ENCODE data around the gene C2orf81.

Gene C2orf81

GRCh38 chr2:74368499-74368898 is 52.9 kb downstream of the C2orf81 start:
- no peak for DNase-seq (ENCODE audit: low read depth, low spot score)
- H3K9me3 ChIP-seq (ENCODE audit: low read depth, low read length): no peaks in the 10 kb centered on the region
- TF ChIP-seq EZH2 (IDR thresholded peaks at IDR 0.05) (no peak), FOXP2 (optimal IDR thresholded peaks at IDR 0.05; ENCODE audit: control extremely low read depth, extremely low read length, insufficient read depth) (no peak), POLR2AphosphoS5 (IDR thresholded peaks at IDR 0.05; ENCODE audit: borderline replicate concordance, low read depth, low read length) (no peak)
- no peak overlapping the region for H3K9ac ChIP-seq (ENCODE audit: insufficient read length)
- peaks cover 76% of the 10 kb centered on the region for H3K36me3 ChIP-seq (ENCODE audit: insufficient read depth, low read length)
- no peak overlapping the region for H3K4me3 ChIP-seq
- H3K27ac ChIP-seq: no peak overlapping the region

GRCh38 chr2:74367789-74368188 is 53.6 kb downstream of the C2orf81 start:
- H3K4me3 ChIP-seq: no peak overlapping the region
- no peaks in the 10 kb centered on the region for H3K9me3 ChIP-seq (ENCODE audit: low read depth, low read length)
- H3K36me3 ChIP-seq (ENCODE audit: insufficient read depth, low read length): peaks cover 83% of the 10 kb centered on the region
- TF ChIP-seq EZH2 (IDR thresholded peaks at IDR 0.05) (no peak), FOXP2 (optimal IDR thresholded peaks at IDR 0.05; ENCODE audit: control extremely low read depth, extremely low read length, insufficient read depth) (no peak), POLR2AphosphoS5 (IDR thresholded peaks at IDR 0.05; ENCODE audit: borderline replicate concordance, low read depth, low read length) (no peak)
- no peak overlapping the region for H3K9ac ChIP-seq (ENCODE audit: insufficient read length)
- no peak for DNase-seq (ENCODE audit: low read depth, low spot score)
- H3K27ac ChIP-seq: no peak overlapping the region

GRCh38 chr2:74366036-74366435 is 55.4 kb downstream of the C2orf81 start:
- Histone ChIP-seq H3K27ac (no peak overlapping the region), H3K4me3 (no peak overlapping the region), H3K9me3 (ENCODE audit: low read depth, low read length) (no peaks in the 10 kb centered on the region), H3K9ac (ENCODE audit: insufficient read length) (no peak overlapping the region), H3K36me3 (ENCODE audit: insufficient read depth, low read length) (peaks cover 98% of the 10 kb centered on the region)
- TF ChIP-seq POLR2AphosphoS5 (IDR thresholded peaks at IDR 0.05; ENCODE audit: borderline replicate concordance, low read depth, low read length) (no peak), FOXP2 (optimal IDR thresholded peaks at IDR 0.05; ENCODE audit: control extremely low read depth, extremely low read length, insufficient read depth) (no peak), EZH2 (IDR thresholded peaks at IDR 0.05) (no peak)
- no peak for DNase-seq (ENCODE audit: low read depth, low spot score)

- H3K36me3 ChIP-seq (ENCODE audit: insufficient read depth, low read length): peaks cover 98% of the 10 kb centered on the region
- no peaks in the 10 kb centered on the region for H3K9me3 ChIP-seq (ENCODE audit: low read depth, low read length)
- no peak overlapping the region for H3K27ac ChIP-seq
- no peak overlapping the region for H3K9ac ChIP-seq (ENCODE audit: insufficient read length)
- no peak for DNase-seq (ENCODE audit: low read depth, low spot score)
- no peak overlapping the region for H3K4me3 ChIP-seq
- no peak for TF ChIP-seq FOXP2 (optimal IDR thresholded peaks at IDR 0.05; ENCODE audit: control extremely low read depth, extremely low read length, insufficient read depth)
- no peak for TF ChIP-seq POLR2AphosphoS5 (IDR thresholded peaks at IDR 0.05; ENCODE audit: borderline replicate concordance, low read depth, low read length)
- no peak for TF ChIP-seq EZH2 (IDR thresholded peaks at IDR 0.05)
Measured at GRCh38 chr2:74364533-74365505, 56.6 kb downstream of the C2orf81 start.
